GM20431 (cell line): ENCODE data around the gene DUS4L.

Experiments
- in situ Hi-C: fragments of 300-500 bp; cut with MseI, MboI; formaldehyde crosslinking; loops from one replicate; pipeline ENCODE4 v1.15.0; 2020; ENCODE audit warnings: low sequenced_read_pairs; ENCODE audit not compliant: unreplicated experiment

DUS4L gene

GRCh38 chr7:107579885-107580715 is 16.3 kb downstream of the DUS4L start, which contains the start of gene BCAP29:
Gene BCAP29, plus strand, starts transcription at chr7:107580246. Its CDS starts 527 bp downstream, at chr7:107580773.
- in situ Hi-C loops: no loop called here

GRCh38 chr7:107580716-107581383 is 17.1 kb downstream of the DUS4L start:
- in situ Hi-C loops: no loop called here

GRCh38 chr7:107581387-107582013 is 17.7 kb downstream of the DUS4L start:
- in situ Hi-C loops: no loop called here

- in situ Hi-C loops: no loop called here
Observed at GRCh38 chr7:107582875-107583274, 19.1 kb downstream of the DUS4L start.

- in situ Hi-C loops: no loop called here
Observed at GRCh38 chr7:107584716-107585115, 20.9 kb downstream of the DUS4L start.

GRCh38 chr7:107588529-107589130 is 24.9 kb downstream of the DUS4L start:
- in situ Hi-C loops: no loop called here

GRCh38 chr7:107591421-107591820 is 27.6 kb downstream of the DUS4L start:
- in situ Hi-C loops: no loop called here

- in situ Hi-C loops: no loop called here
Observed at GRCh38 chr7:107592361-107593024, 28.7 kb downstream of the DUS4L start.

- in situ Hi-C loops: no loop called here
Observed at GRCh38 chr7:107593025-107593410, 29.2 kb downstream of the DUS4L start.

GRCh38 chr7:107594961-107595737 is 31.4 kb downstream of the DUS4L start:
- in situ Hi-C loops: no loop called here

GRCh38 chr7:107596881-107597581 is 33.3 kb downstream of the DUS4L start:
- in situ Hi-C loops: no loop called here

GRCh38 chr7:107597582-107597916 is 33.8 kb downstream of the DUS4L start:
- in situ Hi-C loops: no loop called here

GRCh38 chr7:107597953-107598352 is 34.2 kb downstream of the DUS4L start:
- in situ Hi-C loops: no loop called here

- in situ Hi-C loops: no loop called here
Observed at GRCh38 chr7:107599262-107599661, 35.5 kb downstream of the DUS4L start.

GRCh38 chr7:107600816-107601215 is 37.0 kb downstream of the DUS4L start:
- in situ Hi-C loops: no loop called here

GRCh38 chr7:107605218-107605815 is 41.5 kb downstream of the DUS4L start:
- in situ Hi-C loops: no loop called here

- in situ Hi-C loops: no loop called here
Observed at GRCh38 chr7:107606303-107606702, 42.5 kb downstream of the DUS4L start.

- in situ Hi-C loops: no loop called here
Observed at GRCh38 chr7:107609811-107610261, 46.1 kb downstream of the DUS4L start.
